Liver (tissue), 9 donors: ENCODE measurements around the gene MCF2L. TPM values are rescaled to one million over a fixed set of nuclear protein-coding genes. Genes with fewer than 3 reads are reported as not detected.

Source experiments
- DNase-seq: peaks from one replicate; pipeline ENCODE4 v3.0.0-alpha.2; 2017; ENCODE audit warnings: low spot score
- H3K27ac ChIP-seq, 2 donors: one replicate each; pipeline ENCODE4 v1.7.0; 2013; ENCODE audit warnings: inconsistent platforms in 2 of 2, low read length in 2 of 2, control low read depth in 1 of 2, low read depth in 1 of 2, mild to moderate bottlenecking in 1 of 2
- H3K27me3 ChIP-seq, 4 donors: one replicate each; pipeline versions ENCODE4 v1.6.1 to v1.7.0; 2013; ENCODE audit warnings: low read length in 3 of 4, inconsistent platforms in 1 of 4, mild to moderate bottlenecking in 1 of 4, moderate library complexity in 1 of 4; ENCODE audit not compliant: control insufficient read depth in 4 of 4, insufficient read depth in 4 of 4
- H3K36me3 ChIP-seq, 4 donors: one replicate each; pipeline versions ENCODE4 v1.6.1 to v1.7.0; 2013; ENCODE audit warnings: low read length in 3 of 4, mild to moderate bottlenecking in 3 of 4, low read depth in 1 of 4, moderate library complexity in 1 of 4; ENCODE audit not compliant: control insufficient read depth in 4 of 4, insufficient read depth in 3 of 4
- H3K4me1 ChIP-seq, 4 donors: one replicate each; pipeline versions ENCODE4 v1.6.1 to v1.7.0; 2013; ENCODE audit warnings: low read length in 3 of 4, mild to moderate bottlenecking in 3 of 4, moderate library complexity in 1 of 4; ENCODE audit not compliant: control insufficient read depth in 4 of 4, insufficient read depth in 4 of 4
- H3K4me3 ChIP-seq, 3 donors: one replicate each; pipeline versions ENCODE4 v1.6.1 to v1.7.0; 2013; ENCODE audit warnings: low read length in 3 of 3, control low read depth in 1 of 3, low read depth in 1 of 3, mild to moderate bottlenecking in 1 of 3
- H3K9ac ChIP-seq, 2 donors: one replicate each; pipeline ENCODE4 v1.7.0; 2013; ENCODE audit warnings: low read length in 2 of 2, mild to moderate bottlenecking in 2 of 2, moderate library complexity in 2 of 2, control low read depth in 1 of 2, low read depth in 1 of 2
- H3K9me3 ChIP-seq, 4 donors: one replicate each; pipeline versions ENCODE4 v1.6.1 to v1.7.0; 2013; ENCODE audit warnings: low read length in 3 of 4; ENCODE audit not compliant: control insufficient read depth in 4 of 4
- FOXA2 ChIP-seq: IDR thresholded peaks from 2 replicates; pipeline ENCODE4 v1.6.1; 2016; ENCODE audit warnings: antibody characterized with exemption
- GABPA ChIP-seq, 2 donors: IDR thresholded peaks in 1 of 2; conservative IDR thresholded peaks in 1 of 2; 2 replicates each; pipeline ENCODE4 v1.6.1; 2016; ENCODE audit warnings: antibody characterized with exemption in 2 of 2, mild to moderate bottlenecking in 1 of 2, moderate library complexity in 1 of 2
- HNF4A ChIP-seq, 2 donors: conservative IDR thresholded peaks; 2 replicates each; pipeline ENCODE4 v1.6.1; 2016; ENCODE audit warnings: antibody characterized with exemption in 2 of 2, mild to moderate bottlenecking in 2 of 2
- NR2F2 ChIP-seq: IDR thresholded peaks from 2 replicates; pipeline ENCODE4 v1.6.1; 2016; ENCODE audit warnings: antibody characterized with exemption
- RAD21 ChIP-seq, 2 donors: IDR thresholded peaks; 2 replicates each; pipeline ENCODE4 v1.6.1; 2016; ENCODE audit warnings: antibody characterized with exemption in 2 of 2, mild to moderate bottlenecking in 2 of 2
- RXRA ChIP-seq, 2 donors: IDR thresholded peaks; 2 replicates each; pipeline ENCODE4 v1.6.1; 2017 to 2018; ENCODE audit warnings: antibody characterized with exemption in 2 of 2, mild to moderate bottlenecking in 1 of 2
- TAF1 ChIP-seq: conservative IDR thresholded peaks from 2 replicates; pipeline ENCODE4 v1.6.1; 2016; ENCODE audit warnings: antibody characterized with exemption, mild to moderate bottlenecking
- YY1 ChIP-seq: IDR thresholded peaks from 2 replicates; pipeline ENCODE4 v1.6.1; 2016; ENCODE audit warnings: antibody characterized with exemption, mild to moderate bottlenecking
- WGBS: extraction: QIAGEN DNeasy Blood & Tissue Kit; methylation state at CpG from one replicate; pipeline ENCODE4 v1.1.7; 2013; 5-methylcytosine and 5-hydroxymethylcytosine counted together
- polyA plus RNA-seq, 2 donors: library from polyadenylated mRNA; stranded (reverse) in 1 of 2; unstranded in 1 of 2; fragments of 200-250 nt in 1 of 2; fragments of >200 nt in 1 of 2; fragmentation: Nextera tagmentation in 1 of 2; extraction: Ambion mirVana in 1 of 2; gene quantifications; one replicate each; pipeline versions ENCODE4 v1.2.1 to v1.2.3, GENCODE V29; 2013 to 2015
- total RNA-seq, 2 donors: library from RNA; depleted of rRNA; stranded (reverse); fragments of >200 nt; gene quantifications; one replicate each; pipeline ENCODE4 v1.2.3, GENCODE V29; 2014
- TF ChIP-seq, protein P1 (sequence below): IDR thresholded peaks from 2 replicates; pipeline ENCODE4 v1.6.1; 2016; ENCODE audit warnings: antibody characterized with exemption
- TF ChIP-seq, protein P2 (sequence below): IDR thresholded peaks from 2 replicates; pipeline ENCODE4 v1.6.1; 2016; ENCODE audit warnings: antibody characterized with exemption
- TF ChIP-seq, protein P3 (sequence below): IDR thresholded peaks from 2 replicates; pipeline ENCODE4 v1.6.1; 2016; ENCODE audit warnings: antibody characterized with exemption, mild to moderate bottlenecking
- TF ChIP-seq, protein P4 (sequence below): fragments of 150-350 bp; IDR thresholded peaks from 2 replicates; pipeline ENCODE4 v1.5.1; 2017; ENCODE audit warnings: improper control_type of control experiment, low read depth, low read length; ENCODE audit not compliant: missing input control
- TF ChIP-seq, protein P5 (sequence below): IDR thresholded peaks from 2 replicates; pipeline ENCODE4 v1.6.1; 2016; ENCODE audit warnings: antibody characterized with exemption
- donor health status: healthy.
- donor health status: healthy.
- donor health status: healthy.
- donor health status: healthy.
- donor health status: healthy.

MCF2L gene
- total and polyA plus RNA-seq, 4 donors = 2.9 to 12.8 (median 7.1) TPM

DNA sequence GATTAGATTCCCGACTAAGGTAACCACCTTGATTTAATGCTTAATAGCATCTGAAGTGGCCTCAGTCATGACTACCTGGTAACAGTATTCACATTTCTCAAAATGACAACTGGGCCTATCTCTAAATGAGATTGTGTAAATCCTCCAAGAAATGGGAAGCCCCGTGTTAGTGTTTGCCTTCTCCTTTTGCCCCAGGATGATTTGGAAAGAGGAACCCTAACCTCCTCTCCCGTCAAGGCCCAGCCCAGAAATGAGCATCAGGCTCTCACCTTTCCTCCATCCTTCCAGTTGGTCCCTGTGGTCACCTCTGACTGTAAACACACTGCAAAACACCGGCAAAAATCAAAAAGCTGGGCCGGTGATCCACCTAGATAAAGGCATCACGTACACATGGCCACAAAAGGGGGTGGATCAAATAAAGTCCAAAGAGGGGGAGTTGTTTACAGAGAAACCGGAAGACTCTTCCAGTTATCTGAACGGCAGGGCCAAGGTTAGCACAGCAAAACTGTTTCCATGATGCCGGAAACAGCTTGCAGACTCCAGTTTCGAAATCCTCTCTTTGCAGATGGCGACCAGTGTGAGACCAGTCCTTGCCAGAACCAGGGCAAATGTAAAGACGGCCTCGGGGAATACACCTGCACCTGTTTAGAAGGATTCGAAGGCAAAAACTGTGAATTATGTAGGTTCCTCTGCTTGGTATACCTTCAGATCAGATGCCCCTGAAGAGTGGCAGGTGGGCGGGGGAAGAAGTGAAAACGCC, 170.0 kb downstream of the MCF2L start (continued):
- TF ChIP-seq GABPA (IDR thresholded peaks at IDR 0.05 in 1 of 2, conservative IDR thresholded peaks at IDR 0.05 in 1 of 2) (peak in 1 of 2 donors; percentile 71), YY1 (peak; percentile 85), RAD21 (IDR thresholded peaks at IDR 0.05) (peak; percentile 20 to 36), HNF4A (conservative IDR thresholded peaks at IDR 0.05) (peak; percentile 78 to 80)

DNA sequence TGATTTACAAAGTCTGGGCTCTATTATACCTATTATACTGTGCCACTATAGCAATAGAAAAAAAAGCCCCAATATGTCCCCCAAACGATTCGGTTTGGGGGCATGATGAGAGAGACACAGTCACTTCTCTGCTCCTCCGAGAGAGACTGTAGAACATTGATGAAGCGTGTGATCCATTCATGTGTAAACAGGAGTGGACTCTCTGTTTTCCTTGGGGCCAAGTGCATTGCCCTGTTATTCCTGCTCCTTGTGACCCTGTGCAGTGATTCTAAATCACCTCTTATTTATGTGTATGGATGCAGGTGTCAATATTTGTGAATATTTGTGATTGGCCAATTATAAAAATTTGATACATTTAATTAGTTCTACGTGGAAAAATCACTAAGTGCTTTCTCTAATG, 170.6 kb downstream of the MCF2L start:
- Histone ChIP-seq H3K9me3 (no peaks in the 10 kb centered on the region), H3K27ac (peak overlapping the region in 1 of 2 donors; percentile 56), H3K9ac (peak overlapping the region in 1 of 2 donors; percentile 65), H3K27me3 (no peaks in the 10 kb centered on the region), H3K36me3 (peaks cover 0 to 18% (median 9%) of the 10 kb centered on the region in 4 donors), H3K4me3 (no peak overlapping the region), H3K4me1 (peaks cover 0 to 7% (median 2%) of the 10 kb centered on the region in 4 donors)
- 67% methylated on average over 5 of the region's 5 CpGs for WGBS
- TF ChIP-seq RXRA (IDR thresholded peaks at IDR 0.05) = no peak
- TF ChIP-seq FOXA2 = no peak
- no peak for TF ChIP-seq NR2F2
- TF ChIP-seq, protein P1, sequence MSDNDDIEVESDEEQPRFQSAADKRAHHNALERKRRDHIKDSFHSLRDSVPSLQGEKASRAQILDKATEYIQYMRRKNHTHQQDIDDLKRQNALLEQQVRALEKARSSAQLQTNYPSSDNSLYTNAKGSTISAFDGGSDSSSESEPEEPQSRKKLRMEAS = no peak
- TF ChIP-seq RAD21 (IDR thresholded peaks at IDR 0.05) = no peak
- TF ChIP-seq TAF1 = no peak
- TF ChIP-seq, protein P2, sequence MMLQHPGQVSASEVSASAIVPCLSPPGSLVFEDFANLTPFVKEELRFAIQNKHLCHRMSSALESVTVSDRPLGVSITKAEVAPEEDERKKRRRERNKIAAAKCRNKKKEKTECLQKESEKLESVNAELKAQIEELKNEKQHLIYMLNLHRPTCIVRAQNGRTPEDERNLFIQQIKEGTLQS = no peak
- TF ChIP-seq, protein P3, sequence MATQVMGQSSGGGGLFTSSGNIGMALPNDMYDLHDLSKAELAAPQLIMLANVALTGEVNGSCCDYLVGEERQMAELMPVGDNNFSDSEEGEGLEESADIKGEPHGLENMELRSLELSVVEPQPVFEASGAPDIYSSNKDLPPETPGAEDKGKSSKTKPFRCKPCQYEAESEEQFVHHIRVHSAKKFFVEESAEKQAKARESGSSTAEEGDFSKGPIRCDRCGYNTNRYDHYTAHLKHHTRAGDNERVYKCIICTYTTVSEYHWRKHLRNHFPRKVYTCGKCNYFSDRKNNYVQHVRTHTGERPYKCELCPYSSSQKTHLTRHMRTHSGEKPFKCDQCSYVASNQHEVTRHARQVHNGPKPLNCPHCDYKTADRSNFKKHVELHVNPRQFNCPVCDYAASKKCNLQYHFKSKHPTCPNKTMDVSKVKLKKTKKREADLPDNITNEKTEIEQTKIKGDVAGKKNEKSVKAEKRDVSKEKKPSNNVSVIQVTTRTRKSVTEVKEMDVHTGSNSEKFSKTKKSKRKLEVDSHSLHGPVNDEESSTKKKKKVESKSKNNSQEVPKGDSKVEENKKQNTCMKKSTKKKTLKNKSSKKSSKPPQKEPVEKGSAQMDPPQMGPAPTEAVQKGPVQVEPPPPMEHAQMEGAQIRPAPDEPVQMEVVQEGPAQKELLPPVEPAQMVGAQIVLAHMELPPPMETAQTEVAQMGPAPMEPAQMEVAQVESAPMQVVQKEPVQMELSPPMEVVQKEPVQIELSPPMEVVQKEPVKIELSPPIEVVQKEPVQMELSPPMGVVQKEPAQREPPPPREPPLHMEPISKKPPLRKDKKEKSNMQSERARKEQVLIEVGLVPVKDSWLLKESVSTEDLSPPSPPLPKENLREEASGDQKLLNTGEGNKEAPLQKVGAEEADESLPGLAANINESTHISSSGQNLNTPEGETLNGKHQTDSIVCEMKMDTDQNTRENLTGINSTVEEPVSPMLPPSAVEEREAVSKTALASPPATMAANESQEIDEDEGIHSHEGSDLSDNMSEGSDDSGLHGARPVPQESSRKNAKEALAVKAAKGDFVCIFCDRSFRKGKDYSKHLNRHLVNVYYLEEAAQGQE = no peak
- TF ChIP-seq GABPA (IDR thresholded peaks at IDR 0.05 in 1 of 2, conservative IDR thresholded peaks at IDR 0.05 in 1 of 2) = no peak
- TF ChIP-seq, protein P4, sequence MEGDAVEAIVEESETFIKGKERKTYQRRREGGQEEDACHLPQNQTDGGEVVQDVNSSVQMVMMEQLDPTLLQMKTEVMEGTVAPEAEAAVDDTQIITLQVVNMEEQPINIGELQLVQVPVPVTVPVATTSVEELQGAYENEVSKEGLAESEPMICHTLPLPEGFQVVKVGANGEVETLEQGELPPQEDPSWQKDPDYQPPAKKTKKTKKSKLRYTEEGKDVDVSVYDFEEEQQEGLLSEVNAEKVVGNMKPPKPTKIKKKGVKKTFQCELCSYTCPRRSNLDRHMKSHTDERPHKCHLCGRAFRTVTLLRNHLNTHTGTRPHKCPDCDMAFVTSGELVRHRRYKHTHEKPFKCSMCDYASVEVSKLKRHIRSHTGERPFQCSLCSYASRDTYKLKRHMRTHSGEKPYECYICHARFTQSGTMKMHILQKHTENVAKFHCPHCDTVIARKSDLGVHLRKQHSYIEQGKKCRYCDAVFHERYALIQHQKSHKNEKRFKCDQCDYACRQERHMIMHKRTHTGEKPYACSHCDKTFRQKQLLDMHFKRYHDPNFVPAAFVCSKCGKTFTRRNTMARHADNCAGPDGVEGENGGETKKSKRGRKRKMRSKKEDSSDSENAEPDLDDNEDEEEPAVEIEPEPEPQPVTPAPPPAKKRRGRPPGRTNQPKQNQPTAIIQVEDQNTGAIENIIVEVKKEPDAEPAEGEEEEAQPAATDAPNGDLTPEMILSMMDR = no peak
- TF ChIP-seq, protein P5, sequence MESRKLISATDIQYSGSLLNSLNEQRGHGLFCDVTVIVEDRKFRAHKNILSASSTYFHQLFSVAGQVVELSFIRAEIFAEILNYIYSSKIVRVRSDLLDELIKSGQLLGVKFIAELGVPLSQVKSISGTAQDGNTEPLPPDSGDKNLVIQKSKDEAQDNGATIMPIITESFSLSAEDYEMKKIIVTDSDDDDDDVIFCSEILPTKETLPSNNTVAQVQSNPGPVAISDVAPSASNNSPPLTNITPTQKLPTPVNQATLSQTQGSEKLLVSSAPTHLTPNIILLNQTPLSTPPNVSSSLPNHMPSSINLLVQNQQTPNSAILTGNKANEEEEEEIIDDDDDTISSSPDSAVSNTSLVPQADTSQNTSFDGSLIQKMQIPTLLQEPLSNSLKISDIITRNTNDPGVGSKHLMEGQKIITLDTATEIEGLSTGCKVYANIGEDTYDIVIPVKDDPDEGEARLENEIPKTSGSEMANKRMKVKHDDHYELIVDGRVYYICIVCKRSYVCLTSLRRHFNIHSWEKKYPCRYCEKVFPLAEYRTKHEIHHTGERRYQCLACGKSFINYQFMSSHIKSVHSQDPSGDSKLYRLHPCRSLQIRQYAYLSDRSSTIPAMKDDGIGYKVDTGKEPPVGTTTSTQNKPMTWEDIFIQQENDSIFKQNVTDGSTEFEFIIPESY = no peak
- no peak for DNase-seq
